SK-N-SH treated with all-trans-retinoic acid at 6 μM for 48 hours (cell line): ENCODE results near the gene STIP1.

Experiments
- ATAC-seq: fragments of 200-7000 bp; cut with Tn5 transposase; 3 replicates; pipeline ENCODE4 v1.9.1; 2020; ENCODE audit warnings: mild to moderate bottlenecking, moderate library complexity
- ARNTL ChIP-seq: fragments of 450-650 bp; formaldehyde crosslinking; IDR thresholded peaks from 2 replicates; pipeline ENCODE4 v1.5.0; 2020; ENCODE audit warnings: low read depth, mild to moderate bottlenecking, moderate library complexity, borderline replicate concordance
- BACH2 ChIP-seq: fragments of 250-450 bp; sonication (Bioruptor Pico); IDR thresholded peaks from 2 replicates; pipeline ENCODE4 v1.9.0; 2021; ENCODE audit warnings: mild to moderate bottlenecking, borderline replicate concordance
- CSDC2 ChIP-seq: fragments of 250-450 bp; sonication (Bioruptor Pico); IDR thresholded peaks from 2 replicates; pipeline ENCODE4 v1.5.0; 2020; ENCODE audit warnings: mild to moderate bottlenecking, moderate library complexity
- ESRRG ChIP-seq: fragments of 250-450 bp; sonication (Bioruptor Pico); IDR thresholded peaks from 2 replicates; pipeline ENCODE4 v1.6.1; 2021; ENCODE audit warnings: mild to moderate bottlenecking
- GLIS3 ChIP-seq: fragments of 250-450 bp; sonication (Bioruptor Pico); IDR thresholded peaks from 2 replicates; pipeline ENCODE4 v1.5.0; 2020; ENCODE audit warnings: mild to moderate bottlenecking, moderate library complexity
- ISL1 ChIP-seq: fragments of 250-450 bp; sonication (Bioruptor Pico); IDR thresholded peaks from 2 replicates; pipeline ENCODE4 v2.1.2; 2022; ENCODE audit warnings: mild to moderate bottlenecking, moderate library complexity
- PPARA ChIP-seq: fragments of 250-450 bp; sonication (Bioruptor Pico); IDR thresholded peaks from 2 replicates; pipeline ENCODE4 v1.5.0; 2020; ENCODE audit warnings: mild to moderate bottlenecking, borderline replicate concordance
- RARB ChIP-seq: fragments of 250-450 bp; sonication (Bioruptor Pico); IDR thresholded peaks from 2 replicates; pipeline ENCODE4 v1.8.0; 2021; ENCODE audit warnings: mild to moderate bottlenecking, moderate library complexity
- SNAI2 ChIP-seq: fragments of 250-450 bp; sonication (Bioruptor Pico); IDR thresholded peaks from 2 replicates; pipeline ENCODE4 v1.5.0; 2020; ENCODE audit warnings: mild to moderate bottlenecking, moderate library complexity
- TCF4 ChIP-seq: fragments of 250-450 bp; sonication (Bioruptor Pico); IDR thresholded peaks from 2 replicates; pipeline ENCODE4 v1.8.0; 2021; ENCODE audit warnings: mild to moderate bottlenecking, moderate library complexity, borderline replicate concordance
- TOX ChIP-seq: fragments of 250-450 bp; sonication (Bioruptor Pico); IDR thresholded peaks from 2 replicates; pipeline ENCODE4 v1.8.0; 2021; ENCODE audit warnings: mild to moderate bottlenecking, moderate library complexity, borderline replicate concordance
- ZC3H10 ChIP-seq: fragments of 250-450 bp; sonication (Bioruptor Pico); IDR thresholded peaks from 2 replicates; pipeline ENCODE4 v1.5.1; 2021; ENCODE audit warnings: mild to moderate bottlenecking, moderate library complexity
- ZFP3 ChIP-seq: fragments of 250-450 bp; sonication (Bioruptor Pico); IDR thresholded peaks from 2 replicates; pipeline ENCODE4 v1.5.0; 2020; ENCODE audit warnings: mild to moderate bottlenecking, moderate library complexity
- ZFP30 ChIP-seq: fragments of 450-650 bp; formaldehyde crosslinking; IDR thresholded peaks from 2 replicates; pipeline ENCODE4 v1.5.0; 2022; ENCODE audit warnings: mild to moderate bottlenecking, moderate library complexity
- ZNF565 ChIP-seq: fragments of 450-650 bp; formaldehyde crosslinking; conservative IDR thresholded peaks from 2 replicates; pipeline ENCODE4 v1.5.0; 2020; ENCODE audit warnings: low read depth, mild to moderate bottlenecking, moderate library complexity
- ZNF8 ChIP-seq: fragments of 450-650 bp; formaldehyde crosslinking; IDR thresholded peaks from 2 replicates; pipeline ENCODE4 v1.5.0; 2020; ENCODE audit warnings: mild to moderate bottlenecking, moderate library complexity
- TF ChIP-seq, protein P1 (sequence below): fragments of 250-450 bp; sonication (Bioruptor Pico); IDR thresholded peaks from 2 replicates; pipeline ENCODE4 v1.5.1; 2020; ENCODE audit warnings: low read depth, mild to moderate bottlenecking, moderate library complexity
- TF ChIP-seq, protein P2 (sequence below): fragments of 250-450 bp; sonication (Bioruptor Pico); IDR thresholded peaks from 2 replicates; pipeline ENCODE4 v1.5.1; 2021; ENCODE audit warnings: mild to moderate bottlenecking, moderate library complexity
- TF ChIP-seq, protein P3 (sequence below): fragments of 250-450 bp; sonication (Bioruptor Pico); IDR thresholded peaks from 2 replicates; pipeline ENCODE4 v1.5.0; 2020; ENCODE audit warnings: mild to moderate bottlenecking, moderate library complexity
- TF ChIP-seq, protein P4 (sequence below): fragments of 250-450 bp; sonication (Bioruptor Pico); IDR thresholded peaks from 2 replicates; pipeline ENCODE4 v1.8.0; 2020; ENCODE audit warnings: mild to moderate bottlenecking, moderate library complexity, borderline replicate concordance

The STIP1 gene

DNA sequence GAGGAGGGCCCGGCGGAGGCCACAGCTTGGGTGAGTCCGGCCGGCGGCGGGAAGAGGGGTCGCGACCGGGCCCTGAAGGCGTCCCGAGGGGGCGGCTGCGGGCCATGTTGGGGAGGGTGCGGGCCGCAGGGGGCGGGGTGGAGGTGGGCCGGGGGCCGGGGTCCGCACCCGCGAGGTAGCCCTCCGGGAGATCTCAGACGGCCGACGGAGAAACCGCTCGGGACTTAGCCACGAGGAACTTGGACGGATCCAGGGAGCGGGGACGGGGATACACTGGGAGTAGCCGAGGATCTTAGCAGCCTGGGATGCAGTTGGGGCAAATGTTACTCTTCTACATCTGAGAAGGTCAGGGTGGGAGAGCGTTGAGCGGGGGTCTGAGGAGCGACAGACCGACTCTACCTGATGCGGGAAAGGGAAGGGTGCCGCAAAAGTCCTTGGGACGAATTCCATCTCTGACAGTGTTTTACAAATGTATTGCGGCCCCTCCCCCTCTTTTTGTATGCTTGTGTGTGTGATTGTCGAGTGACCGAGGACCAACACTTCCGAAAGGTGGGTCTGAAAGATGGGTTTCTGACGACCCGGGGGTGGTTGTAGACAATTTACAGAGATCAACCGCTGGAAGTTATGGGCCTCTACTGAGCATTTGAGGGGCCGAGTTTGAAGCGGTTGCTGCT lies 658 bp downstream of the STIP1 start (continued):
- TF ChIP-seq BACH2, result no peak
- TF ChIP-seq, all 23 proteins: peak for 0

DNA sequence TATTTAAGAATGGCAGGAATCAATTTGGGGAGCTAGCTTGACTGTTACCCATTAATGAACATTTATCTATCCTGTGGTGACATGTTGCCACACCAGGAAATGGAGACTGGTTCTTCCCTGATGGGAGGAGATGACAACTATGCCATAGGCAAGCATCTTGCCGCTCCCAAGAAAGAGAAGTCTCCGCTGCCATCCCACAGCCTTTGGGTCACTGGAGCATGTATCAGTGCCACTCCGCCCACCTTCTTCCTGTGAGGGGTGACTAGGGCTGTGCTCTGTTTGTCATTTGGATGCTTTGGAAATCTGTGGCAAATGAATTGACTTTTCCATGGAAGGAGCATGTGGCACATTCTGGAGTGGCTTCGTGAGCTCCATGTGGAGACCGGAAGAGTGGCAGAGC lies 6.5 kb downstream of the STIP1 start:
- ATAC-seq, result no peak
- no peak for TF ChIP-seq ZNF565 (CRISPR knock-in tag)
- no peak for TF ChIP-seq PPARA
- no peak for TF ChIP-seq ARNTL (CRISPR knock-in tag)
- no peak for TF ChIP-seq CSDC2 (CRISPR knock-in tag)

DNA sequence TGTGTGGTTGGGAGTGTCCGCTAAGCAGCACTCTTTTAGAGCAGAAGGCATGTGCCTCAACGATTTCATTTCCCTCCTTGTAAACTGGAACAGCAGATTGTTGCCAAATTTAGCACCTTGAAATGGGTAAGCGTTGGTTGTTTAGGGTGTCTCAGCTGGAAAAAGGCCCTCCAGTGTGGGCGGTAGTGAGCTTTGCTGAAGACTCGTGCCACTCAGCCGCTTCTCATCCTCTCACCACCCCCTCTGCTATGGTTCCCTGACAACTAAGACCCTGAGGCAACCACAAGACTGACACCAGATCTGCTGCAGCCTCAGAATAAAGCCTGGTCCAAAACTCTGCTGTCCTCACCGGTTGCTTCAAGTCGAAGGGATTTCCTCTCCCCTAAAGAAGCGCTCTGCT lies 10.7 kb downstream of the STIP1 start:
- TF ChIP-seq ZFP30 (no peak), ISL1 (CRISPR knock-in tag) (no peak), ZNF565 (CRISPR knock-in tag) (no peak), BACH2 (no peak), TOX (CRISPR knock-in tag) (no peak), TCF4 (CRISPR knock-in tag) (no peak), CSDC2 (CRISPR knock-in tag) (no peak)
- TF ChIP-seq, protein P1, sequence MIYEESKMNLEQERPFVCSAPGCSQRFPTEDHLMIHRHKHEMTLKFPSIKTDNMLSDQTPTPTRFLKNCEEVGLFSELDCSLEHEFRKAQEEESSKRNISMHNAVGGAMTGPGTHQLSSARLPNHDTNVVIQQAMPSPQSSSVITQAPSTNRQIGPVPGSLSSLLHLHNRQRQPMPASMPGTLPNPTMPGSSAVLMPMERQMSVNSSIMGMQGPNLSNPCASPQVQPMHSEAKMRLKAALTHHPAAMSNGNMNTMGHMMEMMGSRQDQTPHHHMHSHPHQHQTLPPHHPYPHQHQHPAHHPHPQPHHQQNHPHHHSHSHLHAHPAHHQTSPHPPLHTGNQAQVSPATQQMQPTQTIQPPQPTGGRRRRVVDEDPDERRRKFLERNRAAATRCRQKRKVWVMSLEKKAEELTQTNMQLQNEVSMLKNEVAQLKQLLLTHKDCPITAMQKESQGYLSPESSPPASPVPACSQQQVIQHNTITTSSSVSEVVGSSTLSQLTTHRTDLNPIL (CRISPR knock-in tag), result no peak
- ATAC-seq, result no peak

DNA sequence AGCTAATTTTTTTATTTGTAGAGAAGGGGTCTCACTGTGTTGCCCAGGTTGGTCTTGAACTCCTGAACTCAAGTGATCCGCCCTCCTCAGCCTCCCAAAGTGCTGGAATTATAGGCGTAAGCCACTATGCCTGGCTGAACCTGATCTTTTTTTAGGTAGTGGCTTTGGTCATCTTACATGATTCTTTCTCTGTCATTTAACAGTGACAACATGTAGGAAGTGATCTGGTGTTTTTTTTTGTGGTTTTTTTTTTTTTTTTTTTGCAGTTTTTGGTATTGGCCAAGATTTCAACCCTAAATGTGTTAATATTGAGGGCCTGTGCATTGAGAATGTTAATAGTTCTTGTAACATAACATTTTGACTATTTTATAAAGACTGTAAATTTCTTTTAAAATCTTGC lies 12.5 kb downstream of the STIP1 start:
- TF ChIP-seq RARB (no peak), ISL1 (CRISPR knock-in tag) (no peak), CSDC2 (CRISPR knock-in tag) (no peak), ZC3H10 (CRISPR knock-in tag) (no peak), GLIS3 (CRISPR knock-in tag) (no peak), ARNTL (CRISPR knock-in tag) (no peak), SNAI2 (no peak), TCF4 (CRISPR knock-in tag) (no peak), TOX (CRISPR knock-in tag) (no peak), ZFP3 (CRISPR knock-in tag) (no peak), ZNF565 (CRISPR knock-in tag) (no peak), ZFP30 (no peak)
- TF ChIP-seq, protein P2, sequence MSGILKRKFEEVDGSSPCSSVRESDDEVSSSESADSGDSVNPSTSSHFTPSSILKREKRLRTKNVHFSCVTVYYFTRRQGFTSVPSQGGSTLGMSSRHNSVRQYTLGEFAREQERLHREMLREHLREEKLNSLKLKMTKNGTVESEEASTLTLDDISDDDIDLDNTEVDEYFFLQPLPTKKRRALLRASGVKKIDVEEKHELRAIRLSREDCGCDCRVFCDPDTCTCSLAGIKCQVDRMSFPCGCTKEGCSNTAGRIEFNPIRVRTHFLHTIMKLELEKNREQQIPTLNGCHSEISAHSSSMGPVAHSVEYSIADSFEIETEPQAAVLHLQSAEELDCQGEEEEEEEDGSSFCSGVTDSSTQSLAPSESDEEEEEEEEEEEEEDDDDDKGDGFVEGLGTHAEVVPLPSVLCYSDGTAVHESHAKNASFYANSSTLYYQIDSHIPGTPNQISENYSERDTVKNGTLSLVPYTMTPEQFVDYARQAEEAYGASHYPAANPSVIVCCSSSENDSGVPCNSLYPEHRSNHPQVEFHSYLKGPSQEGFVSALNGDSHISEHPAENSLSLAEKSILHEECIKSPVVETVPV (CRISPR knock-in tag), result no peak
- ATAC-seq, result no peak

DNA sequence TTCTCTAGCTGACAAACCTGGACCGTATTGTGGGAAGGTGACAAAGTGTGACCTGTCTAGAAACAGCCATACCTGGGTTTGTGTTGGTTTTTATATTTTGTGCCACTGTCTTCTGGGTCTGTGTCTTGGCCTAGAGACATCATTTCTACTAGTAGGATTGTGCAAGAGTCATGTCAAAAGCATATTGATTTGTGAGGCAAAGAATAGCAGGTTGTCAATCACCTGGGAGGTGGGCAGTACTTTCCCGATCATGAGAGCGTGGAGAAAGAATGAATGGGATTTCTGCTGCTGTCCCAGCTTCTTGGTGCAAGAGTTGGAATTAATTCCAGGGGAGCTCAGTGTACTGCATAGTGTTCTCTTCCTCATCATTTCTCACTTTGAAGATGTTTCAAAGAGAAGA lies 15.6 kb downstream of the STIP1 start:
- no peak for ATAC-seq
- no peak for TF ChIP-seq ISL1 (CRISPR knock-in tag)
- no peak for TF ChIP-seq SNAI2

DNA sequence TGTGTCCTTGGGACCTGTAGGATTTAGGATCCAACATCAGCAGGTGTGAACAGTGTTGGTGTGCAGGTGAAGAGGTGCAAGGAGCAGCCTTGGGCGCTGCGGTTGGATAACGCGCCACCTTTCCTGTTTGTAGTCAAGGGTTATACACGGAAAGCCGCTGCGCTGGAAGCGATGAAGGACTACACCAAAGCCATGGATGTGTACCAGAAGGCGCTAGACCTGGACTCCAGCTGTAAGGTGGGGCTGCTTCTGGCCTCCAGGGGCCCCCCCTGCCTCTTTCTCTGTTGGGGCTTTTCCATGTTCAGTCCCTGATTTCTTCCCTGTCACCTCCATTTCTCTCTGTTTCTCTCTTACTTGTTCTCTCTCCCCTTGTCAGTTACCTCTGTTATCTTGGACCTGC lies 17.0 kb downstream of the STIP1 start:
- no peak for TF ChIP-seq TOX (CRISPR knock-in tag)
- TF ChIP-seq ISL1 (CRISPR knock-in tag), result no peak
- no peak for TF ChIP-seq ZNF8 (CRISPR knock-in tag)
- TF ChIP-seq PPARA, result no peak
- no peak for TF ChIP-seq ZC3H10 (CRISPR knock-in tag)
- ATAC-seq, result no peak

DNA sequence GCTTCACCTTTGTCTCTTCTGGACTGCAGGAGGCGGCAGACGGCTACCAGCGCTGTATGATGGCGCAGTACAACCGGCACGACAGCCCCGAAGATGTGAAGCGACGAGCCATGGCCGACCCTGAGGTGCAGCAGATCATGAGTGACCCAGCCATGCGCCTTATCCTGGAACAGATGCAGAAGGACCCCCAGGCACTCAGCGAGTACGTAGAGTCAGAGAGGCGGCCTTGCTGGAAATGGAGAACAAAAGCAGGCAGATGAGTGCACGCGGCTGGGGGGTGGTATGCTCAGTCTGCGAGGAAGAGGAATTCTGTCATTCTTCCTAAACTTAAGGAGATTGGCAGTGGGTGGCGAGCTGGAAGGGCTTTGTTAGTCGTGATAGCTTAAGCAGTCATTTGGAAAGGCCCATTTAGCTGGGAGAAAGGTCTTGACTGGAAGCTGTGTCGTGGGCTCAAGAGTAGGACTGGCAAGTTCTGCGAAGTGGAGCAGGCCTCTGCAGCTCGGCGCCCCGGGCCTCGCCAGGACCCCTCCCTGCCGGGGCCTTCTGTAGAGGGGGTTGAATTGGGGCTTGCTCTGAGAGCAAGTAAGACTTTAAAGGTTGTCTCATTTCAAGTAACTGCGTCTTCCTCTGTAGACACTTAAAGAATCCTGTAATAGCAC lies 17.6 kb downstream of the STIP1 start:
- ATAC-seq, result no peak
- TF ChIP-seq ZNF565 (CRISPR knock-in tag) (no peak), ESRRG (CRISPR knock-in tag) (no peak), ZC3H10 (CRISPR knock-in tag) (no peak), ZNF8 (CRISPR knock-in tag) (no peak), TCF4 (CRISPR knock-in tag) (no peak), SNAI2 (no peak), ZFP3 (CRISPR knock-in tag) (no peak)
- TF ChIP-seq, protein P1 (CRISPR knock-in tag), result no peak
- TF ChIP-seq, protein P3, sequence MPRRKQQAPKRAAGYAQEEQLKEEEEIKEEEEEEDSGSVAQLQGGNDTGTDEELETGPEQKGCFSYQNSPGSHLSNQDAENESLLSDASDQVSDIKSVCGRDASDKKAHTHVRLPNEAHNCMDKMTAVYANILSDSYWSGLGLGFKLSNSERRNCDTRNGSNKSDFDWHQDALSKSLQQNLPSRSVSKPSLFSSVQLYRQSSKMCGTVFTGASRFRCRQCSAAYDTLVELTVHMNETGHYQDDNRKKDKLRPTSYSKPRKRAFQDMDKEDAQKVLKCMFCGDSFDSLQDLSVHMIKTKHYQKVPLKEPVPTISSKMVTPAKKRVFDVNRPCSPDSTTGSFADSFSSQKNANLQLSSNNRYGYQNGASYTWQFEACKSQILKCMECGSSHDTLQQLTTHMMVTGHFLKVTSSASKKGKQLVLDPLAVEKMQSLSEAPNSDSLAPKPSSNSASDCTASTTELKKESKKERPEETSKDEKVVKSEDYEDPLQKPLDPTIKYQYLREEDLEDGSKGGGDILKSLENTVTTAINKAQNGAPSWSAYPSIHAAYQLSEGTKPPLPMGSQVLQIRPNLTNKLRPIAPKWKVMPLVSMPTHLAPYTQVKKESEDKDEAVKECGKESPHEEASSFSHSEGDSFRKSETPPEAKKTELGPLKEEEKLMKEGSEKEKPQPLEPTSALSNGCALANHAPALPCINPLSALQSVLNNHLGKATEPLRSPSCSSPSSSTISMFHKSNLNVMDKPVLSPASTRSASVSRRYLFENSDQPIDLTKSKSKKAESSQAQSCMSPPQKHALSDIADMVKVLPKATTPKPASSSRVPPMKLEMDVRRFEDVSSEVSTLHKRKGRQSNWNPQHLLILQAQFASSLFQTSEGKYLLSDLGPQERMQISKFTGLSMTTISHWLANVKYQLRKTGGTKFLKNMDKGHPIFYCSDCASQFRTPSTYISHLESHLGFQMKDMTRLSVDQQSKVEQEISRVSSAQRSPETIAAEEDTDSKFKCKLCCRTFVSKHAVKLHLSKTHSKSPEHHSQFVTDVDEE (CRISPR knock-in tag), result no peak
- TF ChIP-seq, protein P4, sequence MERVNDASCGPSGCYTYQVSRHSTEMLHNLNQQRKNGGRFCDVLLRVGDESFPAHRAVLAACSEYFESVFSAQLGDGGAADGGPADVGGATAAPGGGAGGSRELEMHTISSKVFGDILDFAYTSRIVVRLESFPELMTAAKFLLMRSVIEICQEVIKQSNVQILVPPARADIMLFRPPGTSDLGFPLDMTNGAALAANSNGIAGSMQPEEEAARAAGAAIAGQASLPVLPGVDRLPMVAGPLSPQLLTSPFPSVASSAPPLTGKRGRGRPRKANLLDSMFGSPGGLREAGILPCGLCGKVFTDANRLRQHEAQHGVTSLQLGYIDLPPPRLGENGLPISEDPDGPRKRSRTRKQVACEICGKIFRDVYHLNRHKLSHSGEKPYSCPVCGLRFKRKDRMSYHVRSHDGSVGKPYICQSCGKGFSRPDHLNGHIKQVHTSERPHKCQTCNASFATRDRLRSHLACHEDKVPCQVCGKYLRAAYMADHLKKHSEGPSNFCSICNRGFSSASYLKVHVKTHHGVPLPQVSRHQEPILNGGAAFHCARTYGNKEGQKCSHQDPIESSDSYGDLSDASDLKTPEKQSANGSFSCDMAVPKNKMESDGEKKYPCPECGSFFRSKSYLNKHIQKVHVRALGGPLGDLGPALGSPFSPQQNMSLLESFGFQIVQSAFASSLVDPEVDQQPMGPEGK (CRISPR knock-in tag), result no peak
